Epithelial cell of proximal tubule (primary cell): ENCODE measurements around the gene TOMM6. TPM values are rescaled to one million over a fixed set of nuclear protein-coding genes. Genes with fewer than 3 reads are reported as not detected.

ENCODE experiments used
- DNase-seq: peaks from one replicate; pipeline ENCODE4 v3.0.0-alpha.2; 2011; ENCODE audit warnings: low read depth
- H3K4me3 ChIP-seq: 2 replicates; pipeline ENCODE4 v1.5.1; 2011; ENCODE audit warnings: low read depth, mild to moderate bottlenecking, low read length
- total RNA-seq: library from RNA; depleted of rRNA; stranded (reverse); fragments of >200 nt; gene quantifications from 2 replicates; pipeline ENCODE4 v1.2.3, GENCODE V29; 2015
- TF ChIP-seq, protein P1 (sequence below): conservative IDR thresholded peaks from 2 replicates; pipeline ENCODE4 v1.5.1; 2012; ENCODE audit warnings: low read depth, mild to moderate bottlenecking, low read length

TOMM6 gene
- total RNA-seq, 1 donor from 2014 or later, result 224 TPM

DNA sequence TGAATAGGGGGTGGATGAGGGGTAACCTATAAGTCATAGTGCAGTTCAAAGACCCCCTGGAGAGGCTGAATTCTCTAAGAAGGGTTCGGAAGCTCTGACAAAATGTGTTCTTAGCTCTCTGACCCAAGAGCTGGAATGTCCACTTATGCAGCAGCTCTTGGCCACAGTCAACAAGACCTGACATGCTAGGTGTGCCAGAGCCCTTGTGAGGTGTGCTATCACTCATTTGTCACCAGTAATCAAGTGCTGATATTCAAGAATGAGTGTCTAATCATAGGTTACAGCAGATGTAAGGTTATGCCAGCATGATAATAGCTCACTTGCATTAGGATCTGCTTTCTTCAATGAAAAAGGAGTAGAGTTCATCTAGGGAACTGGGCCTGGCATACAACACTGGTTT is 28.1 kb downstream of the TOMM6 start:
- no peak for DNase-seq
- TF ChIP-seq, protein P1, sequence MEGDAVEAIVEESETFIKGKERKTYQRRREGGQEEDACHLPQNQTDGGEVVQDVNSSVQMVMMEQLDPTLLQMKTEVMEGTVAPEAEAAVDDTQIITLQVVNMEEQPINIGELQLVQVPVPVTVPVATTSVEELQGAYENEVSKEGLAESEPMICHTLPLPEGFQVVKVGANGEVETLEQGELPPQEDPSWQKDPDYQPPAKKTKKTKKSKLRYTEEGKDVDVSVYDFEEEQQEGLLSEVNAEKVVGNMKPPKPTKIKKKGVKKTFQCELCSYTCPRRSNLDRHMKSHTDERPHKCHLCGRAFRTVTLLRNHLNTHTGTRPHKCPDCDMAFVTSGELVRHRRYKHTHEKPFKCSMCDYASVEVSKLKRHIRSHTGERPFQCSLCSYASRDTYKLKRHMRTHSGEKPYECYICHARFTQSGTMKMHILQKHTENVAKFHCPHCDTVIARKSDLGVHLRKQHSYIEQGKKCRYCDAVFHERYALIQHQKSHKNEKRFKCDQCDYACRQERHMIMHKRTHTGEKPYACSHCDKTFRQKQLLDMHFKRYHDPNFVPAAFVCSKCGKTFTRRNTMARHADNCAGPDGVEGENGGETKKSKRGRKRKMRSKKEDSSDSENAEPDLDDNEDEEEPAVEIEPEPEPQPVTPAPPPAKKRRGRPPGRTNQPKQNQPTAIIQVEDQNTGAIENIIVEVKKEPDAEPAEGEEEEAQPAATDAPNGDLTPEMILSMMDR, result no peak
- H3K4me3 ChIP-seq, result no peak overlapping the region

DNA sequence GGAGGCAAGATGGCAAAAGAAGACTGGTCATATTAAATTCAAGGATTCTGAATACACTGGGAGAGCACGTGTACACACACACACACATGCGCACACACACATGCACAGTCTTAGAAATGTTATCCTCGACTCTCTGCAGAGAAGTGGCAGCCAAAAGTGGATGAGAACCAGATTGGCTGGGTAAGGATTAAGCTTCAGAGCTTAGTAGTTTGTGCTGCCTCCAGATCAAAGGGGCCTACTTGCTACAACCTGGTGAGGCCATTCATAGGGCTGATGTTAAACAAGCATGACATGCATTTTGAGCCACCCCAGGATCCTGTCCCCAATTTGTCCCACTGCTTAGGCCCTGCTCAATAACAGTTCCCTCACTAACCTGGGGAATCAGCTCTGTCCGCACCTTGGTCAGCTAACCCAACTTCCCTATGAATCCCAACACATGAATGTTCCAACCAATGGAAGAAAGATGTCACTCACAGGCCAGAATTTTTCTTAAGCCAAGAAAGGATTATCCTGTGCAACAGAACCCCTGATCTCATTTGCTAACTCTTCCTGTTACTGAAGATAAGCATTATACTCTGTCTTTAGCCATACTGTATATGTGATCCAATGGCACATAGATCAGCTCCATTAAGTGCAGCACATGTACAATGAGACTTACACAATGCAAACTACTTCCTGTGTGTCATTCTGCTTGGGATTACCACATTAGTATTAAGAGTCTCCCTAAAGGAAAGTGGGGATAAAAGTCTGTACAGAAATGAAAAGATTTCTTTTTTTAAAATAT is 31.0 kb downstream of the TOMM6 start:
- TF ChIP-seq, protein P1, result no peak
- no peak overlapping the region for H3K4me3 ChIP-seq
- no peak for DNase-seq

DNA sequence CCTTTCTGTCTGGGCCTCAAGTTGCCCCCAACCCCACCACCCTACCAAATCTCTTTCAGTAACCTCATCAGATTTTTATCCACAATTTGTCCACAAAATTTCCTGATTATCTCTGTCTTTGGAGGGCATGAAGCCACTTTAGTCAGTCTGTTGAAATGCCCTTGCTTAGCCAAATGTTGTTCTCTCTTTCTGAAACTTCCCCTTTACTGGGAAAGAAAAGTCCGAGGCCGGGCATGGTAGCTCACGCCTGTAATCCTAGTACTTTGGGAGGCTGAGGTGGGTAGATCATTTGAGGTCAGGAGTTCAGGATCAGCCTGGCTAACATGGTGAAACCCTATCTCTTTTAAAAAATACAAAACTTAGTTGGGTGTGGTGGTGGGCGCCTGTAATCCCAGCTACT is 33.8 kb downstream of the TOMM6 start:
- H3K4me3 ChIP-seq, result no peak overlapping the region
- no peak for DNase-seq
- TF ChIP-seq, protein P1, result no peak

DNA sequence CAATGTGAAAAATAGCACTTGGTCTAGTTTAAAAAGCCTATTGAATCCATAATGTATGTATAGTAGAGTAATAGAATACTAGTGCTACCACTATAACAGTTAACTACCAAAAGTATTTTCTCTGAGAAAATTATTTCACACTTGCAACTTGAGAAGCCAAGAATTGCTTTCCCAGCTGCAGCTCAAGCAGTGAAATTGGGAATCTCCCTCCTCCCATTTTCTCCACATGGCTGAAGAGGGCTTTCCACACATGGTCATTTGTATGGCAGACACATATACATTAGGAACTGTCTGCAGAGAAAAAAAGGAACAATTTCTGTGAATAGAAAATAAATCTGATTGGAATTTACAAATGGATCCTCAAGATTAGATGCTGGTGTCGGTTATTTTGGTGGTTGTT is 34.5 kb downstream of the TOMM6 start:
- H3K4me3 ChIP-seq, result no peak overlapping the region
- DNase-seq, result no peak
- TF ChIP-seq, protein P1, result no peak

DNA sequence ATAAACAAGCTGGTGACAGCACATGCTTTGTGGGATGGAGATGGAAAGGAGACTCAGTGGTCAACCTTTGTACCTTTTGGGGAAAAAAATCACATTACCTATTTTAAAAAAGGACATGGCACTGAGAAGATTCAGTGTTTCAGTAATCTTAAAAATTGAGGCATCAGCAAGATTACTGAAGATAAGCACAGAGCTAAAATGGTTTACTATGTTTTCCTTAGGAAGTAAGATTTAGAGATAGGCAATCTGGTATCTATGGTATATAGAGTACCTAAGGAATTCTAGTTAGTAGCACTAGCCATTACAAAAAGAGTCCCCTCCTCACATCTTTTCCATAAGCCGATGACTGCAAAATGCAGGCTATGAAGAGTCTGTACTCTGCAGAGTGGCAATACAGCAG is 35.7 kb downstream of the TOMM6 start:
- no peak overlapping the region for H3K4me3 ChIP-seq
- TF ChIP-seq, protein P1, result no peak
- DNase-seq, result no peak

DNA sequence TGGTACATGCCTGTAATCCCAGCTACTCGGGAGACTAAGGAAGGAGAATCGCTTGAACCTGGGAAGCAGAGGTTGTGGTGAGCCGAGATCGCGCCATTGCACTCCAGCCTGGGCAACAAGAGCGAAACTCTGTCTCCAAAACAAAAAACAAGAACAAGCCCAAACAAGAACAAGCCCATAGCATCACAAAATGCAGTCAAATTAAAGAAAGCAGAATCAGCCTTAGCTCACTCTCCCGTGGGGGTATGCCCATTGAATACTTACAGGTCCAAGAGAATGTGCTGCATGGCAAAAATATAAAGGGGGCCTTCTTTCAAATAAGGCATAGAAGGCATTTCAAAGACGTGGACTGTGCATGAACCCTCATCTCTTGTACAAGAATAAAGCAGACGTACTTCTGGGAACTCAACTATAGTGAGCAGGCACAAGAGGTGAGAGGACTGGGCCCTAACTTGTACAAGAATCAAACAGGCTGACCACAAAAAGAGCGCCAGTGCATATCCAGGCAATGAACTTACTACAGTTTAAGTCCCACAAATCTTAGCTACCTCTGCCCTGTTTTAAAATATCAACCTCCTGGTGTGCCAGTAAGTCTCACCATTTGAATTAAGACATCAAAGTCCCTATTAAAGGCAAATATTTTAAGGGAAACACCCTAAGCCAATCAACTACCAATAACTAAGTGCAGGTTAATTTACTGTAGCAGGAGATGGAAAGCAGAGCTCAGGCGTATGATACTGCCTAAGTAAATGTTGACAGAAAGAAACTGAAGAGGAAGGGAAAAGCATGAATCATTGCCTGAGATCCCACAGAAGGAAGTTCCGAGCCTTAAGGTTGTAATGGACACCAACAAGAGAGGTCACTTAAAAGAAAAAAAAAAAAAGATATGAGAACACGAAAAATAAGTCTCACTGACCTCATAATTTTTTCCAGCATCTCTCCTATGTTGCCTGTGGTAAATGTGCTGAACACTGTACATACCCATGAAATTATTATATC is 37.4 kb downstream of the TOMM6 start:
- no peak overlapping the region for H3K4me3 ChIP-seq
- TF ChIP-seq, protein P1, result no peak
- no peak for DNase-seq
